Stimulated activated naive CD8-positive, alpha-beta T cell treated with anti-CD3 and anti-CD28 coated beads, Interleukin-15, Interleukin-2, amounts not matched to agents 100 ng/mL and 50 ng/mL, for 24 hours (primary cell): ENCODE measurements around the gene CELF4.

Source experiments
- H3K27ac Mint-ChIP-seq: one replicate; pipeline ENCODE4 v1.8.0; 2021; ENCODE audit warnings: mild to moderate bottlenecking, mixed read lengths
- H3K27me3 Mint-ChIP-seq: one replicate; pipeline ENCODE4 v1.8.0; 2021; ENCODE audit warnings: mixed read lengths
- H3K36me3 Mint-ChIP-seq: one replicate; pipeline ENCODE4 v1.8.0; 2021; ENCODE audit warnings: low read depth, mixed read lengths
- H3K4me1 Mint-ChIP-seq: one replicate; pipeline ENCODE4 v1.8.0; 2021; ENCODE audit warnings: low read depth, mixed read lengths
- H3K4me3 Mint-ChIP-seq: one replicate; pipeline ENCODE4 v1.8.0; 2021; ENCODE audit warnings: mild to moderate bottlenecking, mixed read lengths
- H3K9me3 Mint-ChIP-seq: one replicate; pipeline ENCODE4 v1.8.0; 2021; ENCODE audit warnings: mixed read lengths

The CELF4 gene

GRCh38 chr18:37582261-37582660, 16.7 kb upstream of the CELF4 start:
- Mint-ChIP-seq H3K4me1 (no peaks in the 10 kb centered on the region), H3K27ac (no peak overlapping the region), H3K4me3 (no peak overlapping the region), H3K9me3 (no peaks in the 10 kb centered on the region), H3K27me3 (peaks cover 15% of the 10 kb centered on the region), H3K36me3 (no peaks in the 10 kb centered on the region)

- H3K4me1 Mint-ChIP-seq, result no peaks in the 10 kb centered on the region
- no peak overlapping the region for H3K27ac Mint-ChIP-seq
These were observed 13.4 kb upstream of the CELF4 start for GRCh38 chr18:37578886-37579513.

GRCh38 chr18:37578182-37578678, 12.6 kb upstream of the CELF4 start:
- Mint-ChIP-seq H3K4me3 (no peak overlapping the region), H3K27me3 (peaks cover 15% of the 10 kb centered on the region), H3K4me1 (no peaks in the 10 kb centered on the region), H3K27ac (no peak overlapping the region), H3K36me3 (no peaks in the 10 kb centered on the region), H3K9me3 (no peaks in the 10 kb centered on the region)

More at GRCh38 chr18:37578886-37579513, 13.4 kb upstream of the CELF4 start:
- no peaks in the 10 kb centered on the region for H3K9me3 Mint-ChIP-seq
- H3K36me3 Mint-ChIP-seq, result no peaks in the 10 kb centered on the region
- no peak overlapping the region for H3K4me3 Mint-ChIP-seq
- peaks cover 15% of the 10 kb centered on the region for H3K27me3 Mint-ChIP-seq

GRCh38 chr18:37577051-37577611, 11.5 kb upstream of the CELF4 start:
- H3K27me3 Mint-ChIP-seq, result peaks cover 15% of the 10 kb centered on the region
- no peaks in the 10 kb centered on the region for H3K4me1 Mint-ChIP-seq
- no peak overlapping the region for H3K27ac Mint-ChIP-seq
- no peaks in the 10 kb centered on the region for H3K9me3 Mint-ChIP-seq
- H3K36me3 Mint-ChIP-seq, result no peaks in the 10 kb centered on the region
- H3K4me3 Mint-ChIP-seq, result no peak overlapping the region

GRCh38 chr18:37575646-37576045, 10.0 kb upstream of the CELF4 start:
- Mint-ChIP-seq H3K9me3 (no peaks in the 10 kb centered on the region), H3K27ac (no peak overlapping the region), H3K27me3 (peaks cover 14% of the 10 kb centered on the region), H3K4me1 (no peaks in the 10 kb centered on the region), H3K36me3 (no peaks in the 10 kb centered on the region), H3K4me3 (no peak overlapping the region)

- Mint-ChIP-seq H3K27ac (no peak overlapping the region), H3K9me3 (no peaks in the 10 kb centered on the region), H3K4me3 (no peak overlapping the region), H3K4me1 (no peaks in the 10 kb centered on the region), H3K27me3 (peaks cover 22% of the 10 kb centered on the region), H3K36me3 (no peaks in the 10 kb centered on the region)
These were observed 8.5 kb upstream of the CELF4 start for GRCh38 chr18:37574113-37574512.

- H3K4me1 Mint-ChIP-seq, result peaks cover 5% of the 10 kb centered on the region
- H3K9me3 Mint-ChIP-seq, result no peaks in the 10 kb centered on the region
- H3K36me3 Mint-ChIP-seq, result no peaks in the 10 kb centered on the region
- H3K27ac Mint-ChIP-seq, result no peak overlapping the region
- no peak overlapping the region for H3K4me3 Mint-ChIP-seq
- H3K27me3 Mint-ChIP-seq, result peaks cover 30% of the 10 kb centered on the region
These were observed 7.1 kb upstream of the CELF4 start for GRCh38 chr18:37572736-37573135.

- peaks cover 11% of the 10 kb centered on the region for H3K4me1 Mint-ChIP-seq
- H3K27ac Mint-ChIP-seq, result no peak overlapping the region
- H3K27me3 Mint-ChIP-seq, result peaks cover 39% of the 10 kb centered on the region
- no peak overlapping the region for H3K4me3 Mint-ChIP-seq
- H3K36me3 Mint-ChIP-seq, result no peaks in the 10 kb centered on the region
- no peaks in the 10 kb centered on the region for H3K9me3 Mint-ChIP-seq
These were observed 5.7 kb upstream of the CELF4 start for GRCh38 chr18:37571266-37571665.

GRCh38 chr18:37570336-37570930, 4.8 kb upstream of the CELF4 start:
- Mint-ChIP-seq H3K27ac (no peak overlapping the region), H3K9me3 (no peaks in the 10 kb centered on the region), H3K27me3 (peaks cover 43% of the 10 kb centered on the region), H3K4me1 (peaks cover 12% of the 10 kb centered on the region), H3K36me3 (no peaks in the 10 kb centered on the region), H3K4me3 (no peak overlapping the region)

- H3K27ac Mint-ChIP-seq, result no peak overlapping the region
- peaks cover 12% of the 10 kb centered on the region for H3K4me1 Mint-ChIP-seq
- H3K9me3 Mint-ChIP-seq, result no peaks in the 10 kb centered on the region
- no peak overlapping the region for H3K4me3 Mint-ChIP-seq
- peaks cover 60% of the 10 kb centered on the region for H3K27me3 Mint-ChIP-seq
- no peaks in the 10 kb centered on the region for H3K36me3 Mint-ChIP-seq
These were observed 3.1 kb upstream of the CELF4 start for GRCh38 chr18:37568671-37569070.

- peaks cover 12% of the 10 kb centered on the region for H3K4me1 Mint-ChIP-seq
- peaks cover 63% of the 10 kb centered on the region for H3K27me3 Mint-ChIP-seq
- no peaks in the 10 kb centered on the region for H3K9me3 Mint-ChIP-seq
- no peaks in the 10 kb centered on the region for H3K36me3 Mint-ChIP-seq
- peak overlapping the region; percentile 9 for H3K4me3 Mint-ChIP-seq
- H3K27ac Mint-ChIP-seq, result no peak overlapping the region
These were observed 2.4 kb upstream of the CELF4 start for GRCh38 chr18:37567994-37568359.

GRCh38 chr18:37567061-37567993, 1.7 kb upstream of the CELF4 start:
- Mint-ChIP-seq H3K9me3 (no peaks in the 10 kb centered on the region), H3K27me3 (peaks cover 68% of the 10 kb centered on the region), H3K4me3 (peak overlapping the region; percentile 9), H3K4me1 (peaks cover 12% of the 10 kb centered on the region), H3K27ac (no peak overlapping the region), H3K36me3 (no peaks in the 10 kb centered on the region)

GRCh38 chr18:37566479-37567060, 972 bp upstream of the CELF4 start:
- Mint-ChIP-seq H3K9me3 (no peaks in the 10 kb centered on the region), H3K4me1 (peaks cover 12% of the 10 kb centered on the region), H3K27me3 (peaks cover 71% of the 10 kb centered on the region), H3K27ac (no peak overlapping the region), H3K36me3 (no peaks in the 10 kb centered on the region), H3K4me3 (peak overlapping the region; percentile 10)

- no peak overlapping the region for H3K27ac Mint-ChIP-seq
- peak overlapping the region; percentile 51 for H3K4me3 Mint-ChIP-seq
- peaks cover 12% of the 10 kb centered on the region for H3K4me1 Mint-ChIP-seq
- H3K9me3 Mint-ChIP-seq, result no peaks in the 10 kb centered on the region
- peaks cover 74% of the 10 kb centered on the region for H3K27me3 Mint-ChIP-seq
- H3K36me3 Mint-ChIP-seq, result no peaks in the 10 kb centered on the region
These were observed 430 bp upstream of the CELF4 start for GRCh38 chr18:37565977-37566478.
